MCF 10A (cell line): ENCODE results near the gene MMP14. TPM values are rescaled to one million over a fixed set of nuclear protein-coding genes. Genes with fewer than 3 reads are reported as not detected.

Source experiments
- BruUV-seq: library from RNA; stranded (reverse); fragments of 400-500 nt; replicated peaks from 2 replicates; lab custom pipeline; 2021; lab: Mats Ljungman, UMichigan
- CTCF ChIA-PET: fragments of 300-600 bp; sonication (Branson Sonifier 250); formaldehyde crosslinking; extraction: SDS; loops from one replicate; lab custom pipeline; 2021; ENCODE audit warnings: antibody characterized with exemption, inconsistent platforms; lab: Yijun Ruan, JAX
- POLR2A ChIA-PET: fragments of 300-600, 350-650 bp; sonication (Branson Sonifier 250); formaldehyde crosslinking; extraction: SDS; loops from one replicate; lab custom pipeline; 2020; ENCODE audit warnings: antibody characterized with exemption, inconsistent platforms; lab: Yijun Ruan, JAX
- DNase-seq: peaks from one replicate; pipeline ENCODE4 v3.0.0-alpha.2; 2018; ENCODE audit not compliant: unreplicated experiment
- H3K27ac Mint-ChIP-seq: one replicate; pipeline ENCODE4 v1.8.0; 2022; ENCODE audit warnings: mild to moderate bottlenecking, low read depth, mixed read lengths; ENCODE audit not compliant: unreplicated experiment
- H3K27me3 Mint-ChIP-seq: one replicate; pipeline ENCODE4 v1.8.0; 2022; ENCODE audit warnings: mixed read lengths; ENCODE audit not compliant: insufficient read depth, unreplicated experiment
- H3K36me3 Mint-ChIP-seq: one replicate; pipeline ENCODE4 v1.8.0; 2022; ENCODE audit warnings: mild to moderate bottlenecking, moderate library complexity, mixed read lengths; ENCODE audit not compliant: insufficient read depth, unreplicated experiment
- H3K4me1 Mint-ChIP-seq: one replicate; pipeline ENCODE4 v1.8.0; 2022; ENCODE audit warnings: mixed read lengths; ENCODE audit not compliant: insufficient read depth, unreplicated experiment
- H3K4me3 Mint-ChIP-seq: one replicate; pipeline ENCODE4 v1.8.0; 2022; ENCODE audit warnings: mild to moderate bottlenecking, moderate library complexity, mixed read lengths; ENCODE audit not compliant: unreplicated experiment
- H3K9me3 Mint-ChIP-seq: one replicate; pipeline ENCODE4 v1.8.0; 2022; ENCODE audit warnings: mixed read lengths; ENCODE audit not compliant: unreplicated experiment
- intact Hi-C: fragments of 100-400 bp; cut with micrococcal nuclease; formaldehyde crosslinking; loops from 2 replicates; pipeline ENCODE4 v1.14.1; 2022
- total RNA-seq: library from RNA; stranded (reverse); gene quantifications from 2 replicates; pipeline ENCODE4 v1.2.3, GENCODE V29; 2022
- TF ChIP-seq, protein P1 (sequence below): fragments of 200-600 bp; IDR thresholded peaks from one replicate; pipeline ENCODE4 v1.8.0; 2022; ENCODE audit warnings: antibody characterized with exemption, mild to moderate bottlenecking; ENCODE audit not compliant: unreplicated experiment

The MMP14 gene
- total RNA-seq, 1 experiment from 2014 or later = 71.5 TPM

DNA sequence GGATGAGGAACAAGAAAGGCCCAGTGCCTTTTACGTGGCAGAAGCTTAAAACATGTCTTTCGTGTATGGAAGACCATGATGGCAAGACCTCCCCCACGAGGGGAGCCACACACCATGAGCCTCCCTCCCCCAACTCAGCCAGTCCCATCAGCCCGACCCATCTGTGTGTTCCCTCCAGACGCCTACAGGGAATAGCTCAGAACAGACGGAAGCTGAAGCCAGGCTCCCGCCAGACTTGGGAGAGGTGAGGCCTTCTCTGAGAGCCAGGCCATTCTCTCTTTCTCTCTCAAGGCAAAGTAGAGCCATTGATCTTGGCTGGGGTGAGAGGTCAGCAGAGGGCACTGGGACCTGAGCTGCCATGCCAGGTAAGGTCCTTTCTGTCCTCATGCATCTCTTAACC, 56.1 kb downstream of the MMP14 start:
- Mint-ChIP-seq H3K27me3 (no peaks in the 10 kb centered on the region), H3K27ac (no peak overlapping the region), H3K9me3 (no peaks in the 10 kb centered on the region), H3K4me3 (no peak overlapping the region), H3K36me3 (peaks cover 6% of the 10 kb centered on the region), H3K4me1 (peaks cover 12% of the 10 kb centered on the region)
- ChIA-PET POLR2A (interaction anchor here (2.5 kb wide), 1 partner anchor 10 kb away, joined by 7 read pairs; the partner anchor contains the start of gene REM2), CTCF (interaction anchor here (0.7 to 9.9 kb wide), 3 partner anchors 9 to 59 kb away, joined by 3 to 100 read pairs (median 86); partner anchors contain the start of gene LRP10)
- TF ChIP-seq, protein P1, sequence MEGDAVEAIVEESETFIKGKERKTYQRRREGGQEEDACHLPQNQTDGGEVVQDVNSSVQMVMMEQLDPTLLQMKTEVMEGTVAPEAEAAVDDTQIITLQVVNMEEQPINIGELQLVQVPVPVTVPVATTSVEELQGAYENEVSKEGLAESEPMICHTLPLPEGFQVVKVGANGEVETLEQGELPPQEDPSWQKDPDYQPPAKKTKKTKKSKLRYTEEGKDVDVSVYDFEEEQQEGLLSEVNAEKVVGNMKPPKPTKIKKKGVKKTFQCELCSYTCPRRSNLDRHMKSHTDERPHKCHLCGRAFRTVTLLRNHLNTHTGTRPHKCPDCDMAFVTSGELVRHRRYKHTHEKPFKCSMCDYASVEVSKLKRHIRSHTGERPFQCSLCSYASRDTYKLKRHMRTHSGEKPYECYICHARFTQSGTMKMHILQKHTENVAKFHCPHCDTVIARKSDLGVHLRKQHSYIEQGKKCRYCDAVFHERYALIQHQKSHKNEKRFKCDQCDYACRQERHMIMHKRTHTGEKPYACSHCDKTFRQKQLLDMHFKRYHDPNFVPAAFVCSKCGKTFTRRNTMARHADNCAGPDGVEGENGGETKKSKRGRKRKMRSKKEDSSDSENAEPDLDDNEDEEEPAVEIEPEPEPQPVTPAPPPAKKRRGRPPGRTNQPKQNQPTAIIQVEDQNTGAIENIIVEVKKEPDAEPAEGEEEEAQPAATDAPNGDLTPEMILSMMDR = no peak
- DNase-seq = no peak
- no TSS peak for BruUV-seq
- intact Hi-C loops = no loop called here

- Mint-ChIP-seq H3K9me3 (no peaks in the 10 kb centered on the region), H3K4me1 (peaks cover 22% of the 10 kb centered on the region), H3K27ac (no peak overlapping the region), H3K36me3 (peaks cover 8% of the 10 kb centered on the region), H3K27me3 (no peaks in the 10 kb centered on the region), H3K4me3 (no peak overlapping the region)
- POLR2A ChIA-PET = interaction anchor here (0.7 to 4.0 kb wide), 6 partner anchors 8 to 178 kb away, joined by 3 to 13 read pairs (median 6); partner anchors contain the start of genes LRP10 and REM2
- CTCF ChIA-PET = interaction anchor here (0.5 to 9.9 kb wide), 3 partner anchors 14 to 181 kb away, joined by 4 to 86 read pairs (median 5); partner anchors contain the start of gene LRP10
- TF ChIP-seq, protein P1 = no peak
- intact Hi-C loops = no loop called here
- DNase-seq = no peak
- BruUV-seq = no TSS peak
These were observed 57.3 kb downstream of the MMP14 start for GRCh38 chr14:22893706-22894105.

DNA sequence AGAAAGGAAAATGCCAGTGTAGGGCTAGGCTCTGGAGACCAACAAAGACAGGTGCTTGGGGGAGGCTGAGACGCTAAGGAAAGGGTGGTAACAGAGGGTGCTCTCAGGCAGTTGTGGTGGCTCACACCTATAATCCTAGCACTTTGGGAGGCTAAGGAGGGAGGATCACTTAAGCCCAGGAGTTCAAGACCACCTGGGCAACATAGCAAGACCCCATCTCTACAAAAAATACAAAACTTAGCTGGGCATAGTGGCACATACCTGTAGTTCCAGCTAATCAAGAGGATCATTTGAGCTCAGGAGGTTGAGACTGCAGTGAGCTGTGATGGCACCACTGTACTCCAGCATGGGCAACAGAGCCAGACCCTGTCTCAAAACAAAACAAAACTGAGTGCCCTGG, 59.0 kb downstream of the MMP14 start:
- H3K27me3 Mint-ChIP-seq = no peaks in the 10 kb centered on the region
- ChIA-PET CTCF (interaction anchor here (0.7 to 1.7 kb wide), 8 partner anchors 9 to 339 kb away, joined by 3 to 8 read pairs (median 5); no protein-coding TSS in a partner anchor), POLR2A (interaction anchor here (0.7 to 5.8 kb wide), 6 partner anchors 8 to 306 kb away, joined by 3 to 29 read pairs (median 4); partner anchors contain the start of genes DAD1 and REM2)
- no peak overlapping the region for H3K27ac Mint-ChIP-seq
- BruUV-seq = no TSS peak
- intact Hi-C loops = no loop called here
- H3K9me3 Mint-ChIP-seq = no peaks in the 10 kb centered on the region
- DNase-seq = no peak
- TF ChIP-seq, protein P1 = no peak
- peaks cover 15% of the 10 kb centered on the region for H3K36me3 Mint-ChIP-seq
- peaks cover 17% of the 10 kb centered on the region for H3K4me1 Mint-ChIP-seq
- no peak overlapping the region for H3K4me3 Mint-ChIP-seq

DNA sequence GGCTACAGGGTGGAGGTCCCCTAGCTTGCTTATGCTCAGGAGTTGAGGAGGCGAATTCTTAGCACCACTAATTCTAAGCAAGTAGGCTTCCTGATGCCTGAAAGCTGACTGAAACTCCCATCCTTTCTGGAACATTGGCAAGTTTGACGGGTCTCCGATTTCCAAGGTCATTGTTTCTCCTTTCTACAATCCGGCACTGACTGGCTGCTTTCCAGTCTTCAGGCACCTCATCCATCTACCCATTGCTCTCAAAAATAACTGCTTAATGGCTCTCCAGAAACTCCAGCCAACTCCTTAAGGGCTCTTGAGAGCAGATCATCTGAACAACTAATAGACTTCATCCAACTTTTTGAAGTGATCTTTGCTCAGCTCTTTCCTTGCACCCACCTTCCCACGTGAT, 60.0 kb downstream of the MMP14 start:
- H3K36me3 Mint-ChIP-seq = peaks cover 24% of the 10 kb centered on the region
- CTCF ChIA-PET = interaction anchor here (0.5 to 1.9 kb wide), 12 partner anchors 8 to 340 kb away, joined by 3 to 8 read pairs (median 4); no protein-coding TSS in a partner anchor
- BruUV-seq = no TSS peak
- TF ChIP-seq, protein P1 = no peak
- DNase-seq = no peak
- intact Hi-C loops = no loop called here
- no peak overlapping the region for H3K4me3 Mint-ChIP-seq
- H3K27ac Mint-ChIP-seq = peak overlapping the region; percentile 50
- H3K27me3 Mint-ChIP-seq = no peaks in the 10 kb centered on the region
- POLR2A ChIA-PET = interaction anchor here (0.9 to 5.8 kb wide), 6 partner anchors 9 to 307 kb away, joined by 3 to 29 read pairs (median 4); partner anchors contain the start of genes DAD1, LRP10 and REM2
- H3K9me3 Mint-ChIP-seq = no peaks in the 10 kb centered on the region
- peaks cover 17% of the 10 kb centered on the region for H3K4me1 Mint-ChIP-seq
